NB4 (cell line): ENCODE data around the gene LRCH1.
A peak's percentile ranks its signal among the peaks of the same experiment; 100 is the strongest.

ENCODE experiments used
- DNase-seq: peaks from one replicate; pipeline ENCODE4 v3.0.0; 2010; ENCODE audit warnings: low read depth
- H3K4me3 ChIP-seq: one replicate; pipeline ENCODE4 v1.5.1; 2011; ENCODE audit warnings: mild to moderate bottlenecking, low read depth, low read length, moderate library complexity
- CTCF ChIP-seq: IDR thresholded peaks from one replicate; pipeline ENCODE4 v1.5.1; 2012; ENCODE audit warnings: low read depth, low read length
- MYC ChIP-seq: IDR thresholded peaks from 2 replicates; pipeline ENCODE4 v1.6.1; 2011; ENCODE audit warnings: low read depth, low read length
- POLR2A ChIP-seq: IDR thresholded peaks from 2 replicates; pipeline ENCODE4 v1.6.1; 2011; ENCODE audit warnings: mild to moderate bottlenecking; ENCODE audit not compliant: insufficient read length; ENCODE audit errors: extremely low read depth
- TF ChIP-seq, protein P1 (sequence below): IDR thresholded peaks from 2 replicates; pipeline ENCODE4 v1.6.1; 2011; ENCODE audit warnings: low read depth, low read length

The LRCH1 gene

DNA sequence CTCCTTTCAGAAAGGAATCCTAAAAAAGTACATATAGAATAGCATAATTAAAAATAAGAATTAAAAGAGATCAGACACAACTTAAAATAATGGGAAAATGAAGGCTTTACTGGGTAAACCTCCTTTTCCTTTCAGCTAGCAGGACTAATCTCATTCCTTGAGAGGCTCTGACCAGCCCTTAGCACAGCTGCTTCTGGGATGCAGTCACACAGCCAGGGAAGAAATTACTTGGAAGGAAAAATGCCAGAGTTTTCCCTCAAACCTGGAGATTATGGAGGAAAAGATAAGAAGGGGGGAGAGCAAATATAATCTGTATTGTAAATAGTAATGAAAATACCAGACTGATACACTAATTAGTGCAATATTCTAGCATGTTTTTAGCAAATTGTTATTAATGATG is 91.8 kb downstream of the LRCH1 start:
- DNase-seq = no peak
- TF ChIP-seq, protein P1, sequence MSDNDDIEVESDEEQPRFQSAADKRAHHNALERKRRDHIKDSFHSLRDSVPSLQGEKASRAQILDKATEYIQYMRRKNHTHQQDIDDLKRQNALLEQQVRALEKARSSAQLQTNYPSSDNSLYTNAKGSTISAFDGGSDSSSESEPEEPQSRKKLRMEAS = no peak
- no peak overlapping the region for H3K4me3 ChIP-seq

DNA sequence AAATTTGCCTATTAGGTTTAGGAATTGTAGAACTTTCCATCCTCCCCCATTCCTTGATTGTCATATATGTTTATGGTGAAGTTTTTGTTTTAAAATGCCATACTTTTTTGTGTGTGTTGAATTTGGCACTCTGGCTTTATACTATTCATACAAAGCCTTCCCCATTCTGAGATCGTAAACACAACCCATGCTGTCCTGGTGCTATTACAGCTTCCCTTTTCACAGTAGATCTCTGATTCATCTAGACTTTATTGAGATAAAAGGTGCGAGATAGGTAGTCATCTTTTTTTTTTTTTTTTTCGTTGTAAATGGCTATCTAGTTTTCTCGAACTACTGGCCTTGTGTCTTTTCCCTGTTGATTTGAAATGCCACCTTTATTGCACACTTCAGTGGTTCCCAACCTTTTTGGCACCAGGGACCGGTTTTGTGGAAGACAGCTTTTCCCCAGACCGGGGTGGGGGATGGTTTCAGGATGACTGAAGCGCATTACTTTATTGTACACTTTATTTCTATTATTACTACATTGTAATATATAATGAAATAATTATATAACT is 94.6 kb downstream of the LRCH1 start:
- no peak overlapping the region for H3K4me3 ChIP-seq
- peak; percentile 36 for DNase-seq
- no peak for TF ChIP-seq POLR2A
- no peak for TF ChIP-seq CTCF
- TF ChIP-seq, protein P1 = no peak
- no peak for TF ChIP-seq MYC

DNA sequence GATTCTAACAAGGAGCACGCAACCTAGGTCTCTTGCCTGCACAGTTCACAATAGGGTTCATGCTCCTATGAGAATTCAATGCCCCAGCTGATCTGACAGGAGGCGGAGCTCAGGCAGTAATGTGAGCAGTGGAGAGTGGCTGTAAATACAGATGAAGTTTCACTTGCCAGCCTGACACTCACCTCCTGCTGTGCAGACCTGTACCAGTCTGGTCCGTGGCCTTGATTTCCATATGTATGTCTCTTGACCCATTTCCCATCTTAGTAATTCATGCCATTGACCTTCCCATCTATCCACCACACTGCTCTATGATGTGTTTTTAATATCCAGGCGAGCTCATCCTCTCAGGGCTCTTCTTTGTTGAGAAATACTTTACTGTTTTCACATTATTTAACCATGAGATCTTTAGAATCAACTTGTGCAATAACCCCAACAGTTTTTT is 95.2 kb downstream of the LRCH1 start:
- TF ChIP-seq CTCF (no peak), MYC (no peak), POLR2A (no peak)
- TF ChIP-seq, protein P1 = no peak
- H3K4me3 ChIP-seq = no peak overlapping the region
- DNase-seq = peak; percentile 45

DNA sequence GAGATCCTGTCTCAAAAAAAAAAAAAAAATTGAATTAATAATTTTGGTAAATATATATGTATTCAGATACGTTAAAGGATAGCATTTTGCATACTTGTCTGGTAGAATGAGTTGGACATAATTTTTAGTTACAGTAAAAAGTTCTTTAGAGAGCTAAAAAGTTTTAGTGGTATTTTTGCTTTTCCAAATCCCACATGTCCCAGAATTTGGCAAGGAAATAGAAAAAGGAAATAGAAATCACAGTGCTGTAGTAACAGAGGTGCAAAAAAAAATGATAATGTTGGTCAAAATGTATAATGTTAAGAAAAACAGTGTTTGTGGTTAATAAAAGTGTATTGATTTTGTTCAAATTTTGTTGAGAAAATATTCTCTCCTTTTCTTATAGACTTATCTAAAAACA is 96.8 kb downstream of the LRCH1 start:
- H3K4me3 ChIP-seq = no peak overlapping the region
- no peak for DNase-seq
- TF ChIP-seq CTCF = no peak
- no peak for TF ChIP-seq MYC
- TF ChIP-seq, protein P1 = no peak
- TF ChIP-seq POLR2A = no peak

GRCh38 chr13:46654951-46655350 is 102.0 kb downstream of the LRCH1 start:
- no peak for DNase-seq
- H3K4me3 ChIP-seq = no peak overlapping the region
- TF ChIP-seq, protein P1 = no peak
- TF ChIP-seq POLR2A (no peak), MYC (no peak), CTCF (no peak)

- no peak overlapping the region for H3K4me3 ChIP-seq
- DNase-seq = peak; percentile 28
- TF ChIP-seq, protein P1 = no peak; the same call in 1 of the 2 replicates
- no peak for TF ChIP-seq CTCF
- TF ChIP-seq POLR2A = no peak
- no peak for TF ChIP-seq MYC
Observed at GRCh38 chr13:46655377-46656180, 102.6 kb downstream of the LRCH1 start.
